Mesodermal cell (in vitro differentiated cells): ENCODE data around the gene MAD1L1.

Experiments used
- H3K27ac ChIP-seq: 2 replicates; pipeline ENCODE4 v1.7.0; 2013; ENCODE audit warnings: mild to moderate bottlenecking, low read depth, low read length, moderate library complexity; ENCODE audit not compliant: severe bottlenecking
- H3K36me3 ChIP-seq: 2 replicates; pipeline ENCODE4 v1.7.1; 2013; ENCODE audit warnings: mild to moderate bottlenecking, low read length, moderate library complexity; ENCODE audit not compliant: control insufficient read depth, insufficient read depth
- H3K4me1 ChIP-seq: one replicate; pipeline ENCODE4 v1.7.1; 2013; ENCODE audit warnings: mild to moderate bottlenecking, low read length; ENCODE audit not compliant: insufficient read depth, control insufficient read depth, poor library complexity, severe bottlenecking
- H3K4me3 ChIP-seq: 2 replicates; pipeline ENCODE4 v1.7.0; 2013; ENCODE audit warnings: low read length, control low read depth, mild to moderate bottlenecking; ENCODE audit not compliant: insufficient read depth, poor library complexity, severe bottlenecking; ENCODE audit errors: extremely low read depth
- H3K9me3 ChIP-seq: 2 replicates; pipeline ENCODE4 v1.7.1; 2013; ENCODE audit warnings: mild to moderate bottlenecking, low read length, moderate library complexity; ENCODE audit not compliant: control insufficient read depth
- WGBS, 2 experiments: methylation state at CpG; one replicate each; pipeline ENCODE4 v1.1.5; 2013; ENCODE audit warnings: missing lambda C conversion rate in 2 of 2; ENCODE audit not compliant: insufficient coverage in 2 of 2; 5-methylcytosine and 5-hydroxymethylcytosine counted together

MAD1L1 gene

GRCh38 chr7:2131341-2131740 lies 101.4 kb downstream of the MAD1L1 start:
- Histone ChIP-seq H3K9me3 (no peaks in the 10 kb centered on the region), H3K36me3 (peaks cover 44% of the 10 kb centered on the region), H3K4me3 (no peak overlapping the region), H3K4me1 (no peaks in the 10 kb centered on the region), H3K27ac (no peak overlapping the region)
- WGBS, 2 experiments = 91 to 93% methylated on average over 8 of the region's 8 CpGs

- no peaks in the 10 kb centered on the region for H3K9me3 ChIP-seq
- 97 to 98% methylated on average over 6 to 7 of the region's 7 CpGs for WGBS, 2 experiments
- peaks cover 39% of the 10 kb centered on the region for H3K36me3 ChIP-seq
- H3K27ac ChIP-seq = no peak overlapping the region
- H3K4me1 ChIP-seq = no peaks in the 10 kb centered on the region
- H3K4me3 ChIP-seq = no peak overlapping the region
These were observed 102.7 kb downstream of the MAD1L1 start for GRCh38 chr7:2130096-2130375.

GRCh38 chr7:2129323-2130095 lies 103.2 kb downstream of the MAD1L1 start:
- peaks cover 37% of the 10 kb centered on the region for H3K36me3 ChIP-seq
- 94 to 96% methylated on average over 24 to 29 of the region's 29 CpGs for WGBS, 2 experiments
- H3K27ac ChIP-seq = no peak overlapping the region
- H3K4me3 ChIP-seq = no peak overlapping the region
- no peaks in the 10 kb centered on the region for H3K9me3 ChIP-seq
- H3K4me1 ChIP-seq = no peaks in the 10 kb centered on the region

GRCh38 chr7:2128601-2129322 lies 104.0 kb downstream of the MAD1L1 start:
- H3K27ac ChIP-seq = no peak overlapping the region
- H3K36me3 ChIP-seq = peaks cover 30% of the 10 kb centered on the region
- 94 to 95% methylated on average over 13 to 18 of the region's 20 CpGs for WGBS, 2 experiments
- no peak overlapping the region for H3K4me3 ChIP-seq
- H3K9me3 ChIP-seq = no peaks in the 10 kb centered on the region
- H3K4me1 ChIP-seq = no peaks in the 10 kb centered on the region

GRCh38 chr7:2126621-2127020 lies 106.1 kb downstream of the MAD1L1 start:
- Histone ChIP-seq H3K4me1 (no peaks in the 10 kb centered on the region), H3K27ac (no peak overlapping the region), H3K36me3 (peaks cover 30% of the 10 kb centered on the region), H3K4me3 (no peak overlapping the region), H3K9me3 (no peaks in the 10 kb centered on the region)
- 85 to 92% methylated on average over 7 to 9 of the region's 9 CpGs for WGBS, 2 experiments

- no peaks in the 10 kb centered on the region for H3K4me1 ChIP-seq
- H3K27ac ChIP-seq = no peak overlapping the region
- H3K9me3 ChIP-seq = no peaks in the 10 kb centered on the region
- 95 to 99% methylated on average over 16 to 18 of the region's 18 CpGs for WGBS, 2 experiments
- H3K4me3 ChIP-seq = no peak overlapping the region
- peaks cover 37% of the 10 kb centered on the region for H3K36me3 ChIP-seq
These were observed 106.8 kb downstream of the MAD1L1 start for GRCh38 chr7:2125931-2126330.

GRCh38 chr7:2124604-2125345 lies 108.0 kb downstream of the MAD1L1 start:
- no peaks in the 10 kb centered on the region for H3K4me1 ChIP-seq
- peaks cover 35% of the 10 kb centered on the region for H3K36me3 ChIP-seq
- WGBS, 2 experiments = 97% methylated on average over 20 to 25 of the region's 25 CpGs
- H3K9me3 ChIP-seq = no peaks in the 10 kb centered on the region
- no peak overlapping the region for H3K4me3 ChIP-seq
- H3K27ac ChIP-seq = no peak overlapping the region

GRCh38 chr7:2123916-2124315 lies 108.8 kb downstream of the MAD1L1 start:
- Histone ChIP-seq H3K4me3 (no peak overlapping the region), H3K27ac (no peak overlapping the region), H3K36me3 (peaks cover 35% of the 10 kb centered on the region), H3K4me1 (no peaks in the 10 kb centered on the region), H3K9me3 (no peaks in the 10 kb centered on the region)
- WGBS, 2 experiments = 90 to 94% methylated on average over 13 to 14 of the region's 14 CpGs

- H3K9me3 ChIP-seq = no peaks in the 10 kb centered on the region
- H3K27ac ChIP-seq = no peak overlapping the region
- 88 to 92% methylated on average over 21 to 23 of the region's 25 CpGs for WGBS, 2 experiments
- no peaks in the 10 kb centered on the region for H3K4me1 ChIP-seq
- H3K36me3 ChIP-seq = peaks cover 35% of the 10 kb centered on the region
- H3K4me3 ChIP-seq = no peak overlapping the region
These were observed 109.4 kb downstream of the MAD1L1 start for GRCh38 chr7:2123360-2123759.

- H3K4me3 ChIP-seq = no peak overlapping the region
- no peak overlapping the region for H3K27ac ChIP-seq
- peaks cover 35% of the 10 kb centered on the region for H3K36me3 ChIP-seq
- H3K4me1 ChIP-seq = no peaks in the 10 kb centered on the region
- 98 to 99% methylated on average over 14 to 15 of the region's 16 CpGs for WGBS, 2 experiments
- no peaks in the 10 kb centered on the region for H3K9me3 ChIP-seq
These were observed 110.1 kb downstream of the MAD1L1 start for GRCh38 chr7:2122651-2123050.
